HepG2 (cell line): ENCODE data around the gene RSPH9. TPM values are rescaled to one million over a fixed set of nuclear protein-coding genes. Genes with fewer than 3 reads are reported as not detected.

Source experiments
- AKNA ChIP-seq: sonication (generic); formaldehyde crosslinking; IDR thresholded peaks from 2 replicates; pipeline ENCODE4 v1.4.0; 2020; ENCODE audit warnings: missing genetic modification reagents, borderline replicate concordance
- ELF3 ChIP-seq: IDR thresholded peaks from 2 replicates; pipeline ENCODE4 v1.6.1; 2016; ENCODE audit warnings: missing genetic modification reagents, missing compliant biosample characterization
- KAT2B ChIP-seq: fragments of 150-350 bp; IDR thresholded peaks from 2 replicates; pipeline ENCODE4 v1.6.1; 2014; ENCODE audit warnings: low read depth, low read length, borderline replicate concordance
- KLF11 ChIP-seq: IDR thresholded peaks from 2 replicates; pipeline ENCODE4 v1.6.1; 2016; ENCODE audit warnings: missing compliant biosample characterization
- NFKBIZ ChIP-seq: IDR thresholded peaks from 2 replicates; pipeline ENCODE4 v1.6.1; 2018; ENCODE audit warnings: missing genetic modification reagents, missing compliant biosample characterization
- NFRKB ChIP-seq: fragments of 450-650 bp; IDR thresholded peaks from 2 replicates; pipeline ENCODE4 v1.6.1; 2017
- RAD21 ChIP-seq: fragments of 450-650 bp; formaldehyde crosslinking; IDR thresholded peaks from 2 replicates; pipeline ENCODE4 v1.5.0; 2020; ENCODE audit warnings: mild to moderate bottlenecking
- SMAD1 ChIP-seq: sonication (generic); formaldehyde crosslinking; IDR thresholded peaks from 2 replicates; pipeline ENCODE4 v1.4.0; 2020; ENCODE audit warnings: missing genetic modification reagents, low read depth, mild to moderate bottlenecking, borderline replicate concordance
- SRF ChIP-seq: IDR thresholded peaks from 2 replicates; pipeline ENCODE4 v1.6.1; 2011; ENCODE audit warnings: mild to moderate bottlenecking, low read depth, low read length, moderate library complexity
- ZBTB4 ChIP-seq: sonication (generic); formaldehyde crosslinking; IDR thresholded peaks from 2 replicates; pipeline ENCODE4 v1.4.0; 2020; ENCODE audit warnings: missing genetic modification reagents, mild to moderate bottlenecking, borderline replicate concordance
- ZNF10 ChIP-seq: sonication (generic); formaldehyde crosslinking; IDR thresholded peaks from 2 replicates; pipeline ENCODE4 v1.4.0; 2020; ENCODE audit warnings: mild to moderate bottlenecking, low read depth, missing genetic modification reagents, borderline replicate concordance
- ZNF337 ChIP-seq: sonication (generic); formaldehyde crosslinking; IDR thresholded peaks from 2 replicates; pipeline ENCODE4 v1.5.1; 2020; ENCODE audit warnings: missing genetic modification reagents, low read depth, mild to moderate bottlenecking, borderline replicate concordance
- ZNF530 ChIP-seq: sonication (generic); formaldehyde crosslinking; IDR thresholded peaks from 2 replicates; pipeline ENCODE4 v1.5.0; 2020; ENCODE audit warnings: low read depth, mild to moderate bottlenecking, missing genetic modification reagents
- ZNF577 ChIP-seq: sonication (generic); formaldehyde crosslinking; IDR thresholded peaks from 2 replicates; pipeline ENCODE4 v1.4.0; 2020; ENCODE audit warnings: mild to moderate bottlenecking, low read depth, missing genetic modification reagents, borderline replicate concordance
- ZNF788 ChIP-seq: sonication (generic); formaldehyde crosslinking; IDR thresholded peaks from 2 replicates; pipeline ENCODE4 v1.5.0; 2020; ENCODE audit warnings: mild to moderate bottlenecking, missing genetic modification reagents, borderline replicate concordance
- polyA plus RNA-seq, 8 experiments: library from polyadenylated mRNA; depleted of rRNA in 3 of 8; stranded (reverse) in 7 of 8; unstranded in 1 of 8; fragments of >200 nt; fragmentation: Illumina TruSeq in 4 of 8; extraction: Trizol in 4 of 8; gene quantifications; 2 replicates each; pipeline versions ENCODE4 v1.2.1 to v1.2.3, GENCODE V29; 2011 to 2016; ENCODE audit warnings: low read depth in 4 of 8, missing spikeins in 1 of 8, mixed read lengths in 1 of 8; ENCODE audit not compliant: insufficient read depth in 1 of 8
- total RNA-seq, 5 experiments: library from RNA; depleted of rRNA; stranded (reverse); fragments of >200 nt; fragmentation: Illumina TruSeq; extraction: Trizol; gene quantifications; 2 replicates each; pipeline ENCODE4 v1.2.3, GENCODE V29; 2016; ENCODE audit warnings: low read depth in 1 of 5
- TF ChIP-seq, protein P1 (sequence below): sonication (generic); formaldehyde crosslinking; IDR thresholded peaks from 2 replicates; pipeline ENCODE4 v1.4.0; 2020; ENCODE audit warnings: missing genetic modification reagents
- TF ChIP-seq, protein P2 (sequence below): sonication (generic); formaldehyde crosslinking; IDR thresholded peaks from 2 replicates; pipeline ENCODE4 v1.8.0; 2022; ENCODE audit warnings: low read depth, missing genetic modification reagents

Gene RSPH9
- total and polyA plus RNA-seq, 2 of the 13 experiments (the other 11 are each of a cell fraction or from before 2014, with no cell fraction given), result 0.04 TPM; not detected in 1

GRCh38 chr6:43702534-43703440 is 58.0 kb downstream of the RSPH9 start (continued):
- TF ChIP-seq, protein P1, sequence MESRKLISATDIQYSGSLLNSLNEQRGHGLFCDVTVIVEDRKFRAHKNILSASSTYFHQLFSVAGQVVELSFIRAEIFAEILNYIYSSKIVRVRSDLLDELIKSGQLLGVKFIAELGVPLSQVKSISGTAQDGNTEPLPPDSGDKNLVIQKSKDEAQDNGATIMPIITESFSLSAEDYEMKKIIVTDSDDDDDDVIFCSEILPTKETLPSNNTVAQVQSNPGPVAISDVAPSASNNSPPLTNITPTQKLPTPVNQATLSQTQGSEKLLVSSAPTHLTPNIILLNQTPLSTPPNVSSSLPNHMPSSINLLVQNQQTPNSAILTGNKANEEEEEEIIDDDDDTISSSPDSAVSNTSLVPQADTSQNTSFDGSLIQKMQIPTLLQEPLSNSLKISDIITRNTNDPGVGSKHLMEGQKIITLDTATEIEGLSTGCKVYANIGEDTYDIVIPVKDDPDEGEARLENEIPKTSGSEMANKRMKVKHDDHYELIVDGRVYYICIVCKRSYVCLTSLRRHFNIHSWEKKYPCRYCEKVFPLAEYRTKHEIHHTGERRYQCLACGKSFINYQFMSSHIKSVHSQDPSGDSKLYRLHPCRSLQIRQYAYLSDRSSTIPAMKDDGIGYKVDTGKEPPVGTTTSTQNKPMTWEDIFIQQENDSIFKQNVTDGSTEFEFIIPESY (CRISPR knock-in tag), result no peak
- TF ChIP-seq RAD21 (CRISPR knock-in tag) (no peak), ZNF10 (CRISPR knock-in tag) (no peak), KLF11 (CRISPR knock-in tag) (no peak), SMAD1 (CRISPR knock-in tag) (no peak), NFKBIZ (CRISPR knock-in tag) (peak; percentile 21; the same call in 1 of the 2 replicates), ZBTB4 (no peak), ZNF577 (CRISPR knock-in tag) (no peak), ZNF788 (CRISPR knock-in tag) (no peak; the same call in 1 of the 2 replicates), AKNA (CRISPR knock-in tag) (no peak), ELF3 (no peak), SRF (no peak), ZNF337 (CRISPR knock-in tag) (no peak), NFRKB (no peak), KAT2B (no peak), ZNF530 (CRISPR knock-in tag) (no peak)
- TF ChIP-seq, protein P2, sequence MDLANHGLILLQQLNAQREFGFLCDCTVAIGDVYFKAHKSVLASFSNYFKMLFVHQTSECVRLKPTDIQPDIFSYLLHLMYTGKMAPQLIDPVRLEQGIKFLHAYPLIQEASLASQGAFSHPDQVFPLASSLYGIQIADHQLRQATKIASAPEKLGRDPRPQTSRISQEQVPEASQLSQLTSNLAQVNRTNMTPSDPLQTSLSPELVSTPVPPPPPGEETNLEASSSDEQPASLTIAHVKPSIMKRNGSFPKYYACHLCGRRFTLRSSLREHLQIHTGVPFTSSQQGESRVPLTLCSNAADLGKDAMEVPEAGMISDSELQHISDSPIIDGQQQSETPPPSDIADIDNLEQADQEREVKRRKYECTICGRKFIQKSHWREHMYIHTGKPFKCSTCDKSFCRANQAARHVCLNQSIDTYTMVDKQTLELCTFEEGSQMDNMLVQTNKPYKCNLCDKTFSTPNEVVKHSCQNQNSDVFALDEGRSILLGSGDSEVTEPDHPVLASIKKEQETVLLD (CRISPR knock-in tag), result no peak
